Ovary (tissue), 3 donors: ENCODE measurements around the gene UQCR11.

Experiments used
- EP300 ChIP-seq: sonication (generic); formaldehyde crosslinking; IDR thresholded peaks from one replicate; pipeline ENCODE4 v1.6.1; 2017; ENCODE audit warnings: antibody characterized with exemption
- POLR2A ChIP-seq: fragments of 450-650 bp; IDR thresholded peaks from one replicate; pipeline ENCODE4 v1.6.1; 2017; ENCODE audit warnings: antibody characterized with exemption, mild to moderate bottlenecking, moderate library complexity
- TF ChIP-seq, protein P1 (sequence below), 3 donors: fragments of 450-650 bp in 2 of 3; fragments of 200-600 bp in 1 of 3; IDR thresholded peaks; one replicate each; pipeline versions ENCODE4 v1.5.1 to v1.8.0; 2016 to 2022; ENCODE audit warnings: antibody characterized with exemption in 3 of 3, mild to moderate bottlenecking in 1 of 3
- donor health status: DM: no; HTN: no; CAD: no.

DNA sequence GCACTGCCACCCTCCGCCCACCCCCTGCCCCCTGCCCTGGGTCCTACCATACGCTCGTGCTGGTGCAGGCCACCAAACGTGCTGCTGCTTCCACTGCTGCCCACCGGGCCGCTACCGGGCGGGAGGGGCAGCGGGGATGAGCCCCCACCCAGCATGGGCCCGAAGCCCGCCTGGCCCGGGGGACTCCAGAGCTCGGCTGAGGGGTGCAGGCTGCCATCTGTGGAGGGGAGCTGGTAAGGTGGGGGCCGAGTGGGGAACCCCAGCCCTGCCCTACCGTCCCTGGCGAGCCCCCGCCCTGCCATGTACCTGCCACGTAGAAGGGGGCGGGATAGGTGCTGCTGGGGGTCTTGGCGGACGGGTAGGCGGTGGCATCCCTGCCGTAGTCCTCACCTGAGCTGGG lies 16.7 kb upstream of the UQCR11 start:
- TF ChIP-seq, protein P1, sequence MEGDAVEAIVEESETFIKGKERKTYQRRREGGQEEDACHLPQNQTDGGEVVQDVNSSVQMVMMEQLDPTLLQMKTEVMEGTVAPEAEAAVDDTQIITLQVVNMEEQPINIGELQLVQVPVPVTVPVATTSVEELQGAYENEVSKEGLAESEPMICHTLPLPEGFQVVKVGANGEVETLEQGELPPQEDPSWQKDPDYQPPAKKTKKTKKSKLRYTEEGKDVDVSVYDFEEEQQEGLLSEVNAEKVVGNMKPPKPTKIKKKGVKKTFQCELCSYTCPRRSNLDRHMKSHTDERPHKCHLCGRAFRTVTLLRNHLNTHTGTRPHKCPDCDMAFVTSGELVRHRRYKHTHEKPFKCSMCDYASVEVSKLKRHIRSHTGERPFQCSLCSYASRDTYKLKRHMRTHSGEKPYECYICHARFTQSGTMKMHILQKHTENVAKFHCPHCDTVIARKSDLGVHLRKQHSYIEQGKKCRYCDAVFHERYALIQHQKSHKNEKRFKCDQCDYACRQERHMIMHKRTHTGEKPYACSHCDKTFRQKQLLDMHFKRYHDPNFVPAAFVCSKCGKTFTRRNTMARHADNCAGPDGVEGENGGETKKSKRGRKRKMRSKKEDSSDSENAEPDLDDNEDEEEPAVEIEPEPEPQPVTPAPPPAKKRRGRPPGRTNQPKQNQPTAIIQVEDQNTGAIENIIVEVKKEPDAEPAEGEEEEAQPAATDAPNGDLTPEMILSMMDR (IDR thresholded peaks at IDR 0.05), result no peak
- TF ChIP-seq POLR2A (no peak), EP300 (no peak)
